WTC11 (cell line): ENCODE results near the gene DOP1B. TPM values are rescaled to one million over a fixed set of nuclear protein-coding genes. Genes with fewer than 3 reads are reported as not detected.

ENCODE experiments used
- ATAC-seq: fragments of 200-7000 bp; cut with Tn5 transposase; 2 replicates; pipeline ENCODE4 v1.10.0; 2021; ENCODE audit warnings: mild to moderate bottlenecking, moderate library complexity
- CTCF ChIA-PET: fragments of 300-600 bp; sonication (Branson Sonifier 250); formaldehyde crosslinking; loops from one replicate; lab custom pipeline; 2021; ENCODE audit warnings: antibody characterized with exemption; lab: Charles Lee
- POLR2A ChIA-PET: fragments of 350-600 bp; sonication (Branson Sonifier 250); formaldehyde crosslinking; loops from one replicate; lab custom pipeline; 2021; ENCODE audit warnings: antibody characterized with exemption; lab: Charles Lee
- DNase-seq: peaks from one replicate; pipeline ENCODE4 v3.0.0; 2021; ENCODE audit warnings: low spot score
- H3K27ac Mint-ChIP-seq: 2 replicates; pipeline ENCODE4 v1.8.0; 2021; ENCODE audit warnings: mixed read lengths
- H3K27me3 Mint-ChIP-seq: 2 replicates; pipeline ENCODE4 v1.8.0; 2021; ENCODE audit warnings: low read depth, mild to moderate bottlenecking, moderate library complexity, mixed read lengths
- H3K36me3 Mint-ChIP-seq: 2 replicates; pipeline ENCODE4 v1.8.0; 2021; ENCODE audit warnings: mixed read lengths
- H3K4me1 Mint-ChIP-seq: 2 replicates; pipeline ENCODE4 v1.8.0; 2022; ENCODE audit warnings: mixed read lengths
- H3K4me3 Mint-ChIP-seq: 2 replicates; pipeline ENCODE4 v1.8.0; 2021; ENCODE audit warnings: mild to moderate bottlenecking, moderate library complexity, mixed read lengths
- H3K9me3 Mint-ChIP-seq: 2 replicates; pipeline ENCODE4 v1.8.0; 2021; ENCODE audit warnings: mixed read lengths
- ARID4B ChIP-seq: sonication (generic); formaldehyde crosslinking; IDR thresholded peaks from 2 replicates; pipeline ENCODE4 v1.8.0; 2023; ENCODE audit warnings: missing genetic modification reagents, mild to moderate bottlenecking, borderline replicate concordance
- ATF3 ChIP-seq: sonication (generic); formaldehyde crosslinking; conservative IDR thresholded peaks from 2 replicates; pipeline ENCODE4 v1.8.1; 2022; ENCODE audit warnings: mild to moderate bottlenecking, missing genetic modification reagents
- CREB1 ChIP-seq: sonication (generic); formaldehyde crosslinking; IDR thresholded peaks from 2 replicates; pipeline ENCODE4 v1.8.0; 2023; ENCODE audit warnings: mild to moderate bottlenecking, missing genetic modification reagents
- E2F1 ChIP-seq: sonication (generic); formaldehyde crosslinking; IDR thresholded peaks from 2 replicates; pipeline ENCODE4 v1.8.0; 2022; ENCODE audit warnings: mild to moderate bottlenecking, missing genetic modification reagents
- FOXK1 ChIP-seq: sonication (generic); formaldehyde crosslinking; IDR thresholded peaks from 2 replicates; pipeline ENCODE4 v1.8.0; 2022; ENCODE audit warnings: mild to moderate bottlenecking, moderate library complexity, missing genetic modification reagents
- FOXP4 ChIP-seq: sonication (generic); formaldehyde crosslinking; IDR thresholded peaks from 2 replicates; pipeline ENCODE4 v1.8.0; 2022; ENCODE audit warnings: mild to moderate bottlenecking, missing genetic modification reagents
- NR2C2 ChIP-seq: sonication (generic); formaldehyde crosslinking; IDR thresholded peaks from 2 replicates; pipeline ENCODE4 v1.8.0; 2022; ENCODE audit warnings: mild to moderate bottlenecking, missing genetic modification reagents
- RORB ChIP-seq: fragments of 250-450 bp; sonication (Bioruptor Pico); IDR thresholded peaks from 2 replicates; pipeline ENCODE4 v1.9.0; 2021; ENCODE audit warnings: mild to moderate bottlenecking
- SOX15 ChIP-seq: fragments of 250-450 bp; sonication (Bioruptor Pico); IDR thresholded peaks from 2 replicates; pipeline ENCODE4 v1.9.0; 2021; ENCODE audit warnings: mild to moderate bottlenecking
- USF1 ChIP-seq: sonication (generic); formaldehyde crosslinking; IDR thresholded peaks from 2 replicates; pipeline ENCODE4 v1.8.0; 2022; ENCODE audit warnings: mild to moderate bottlenecking, missing genetic modification reagents
- ZNF317 ChIP-seq: sonication (generic); formaldehyde crosslinking; IDR thresholded peaks from 2 replicates; pipeline ENCODE4 v1.8.1; 2023; ENCODE audit warnings: low read depth, mild to moderate bottlenecking, moderate library complexity, missing genetic modification reagents, borderline replicate concordance
- ZNF671 ChIP-seq: fragments of 250-450 bp; sonication (Bioruptor Pico); IDR thresholded peaks from 2 replicates; pipeline ENCODE4 v1.8.0; 2021; ENCODE audit warnings: mild to moderate bottlenecking
- ZSCAN18 ChIP-seq: fragments of 250-450 bp; sonication (Bioruptor Pico); IDR thresholded peaks from 2 replicates; pipeline ENCODE4 v2.1.2; 2022; ENCODE audit warnings: mild to moderate bottlenecking, moderate library complexity
- total RNA-seq: library from RNA; stranded (reverse); gene quantifications from 3 replicates; pipeline ENCODE4 v1.2.3, GENCODE V29; 2021
- TF ChIP-seq, protein P1 (sequence below): fragments of 250-450 bp; sonication (Bioruptor Pico); IDR thresholded peaks from 2 replicates; pipeline ENCODE4 v1.9.0; 2021; ENCODE audit warnings: mild to moderate bottlenecking
- TF ChIP-seq, protein P2 (sequence below): sonication (generic); formaldehyde crosslinking; conservative IDR thresholded peaks from 2 replicates; pipeline ENCODE4 v1.8.1; 2023; ENCODE audit warnings: mild to moderate bottlenecking, low read depth, missing genetic modification reagents, moderate library complexity
- TF ChIP-seq, protein P3 (sequence below): fragments of 250-450 bp; sonication (Bioruptor Pico); IDR thresholded peaks from 2 replicates; pipeline ENCODE4 v1.9.0; 2021; ENCODE audit warnings: moderate library complexity, mild to moderate bottlenecking, inconsistent platforms, borderline replicate concordance

DOP1B gene
- total RNA-seq, 1 experiment from 2014 or later, result 11.4 TPM

GRCh38 chr21:36184545-36184944 lies 27.9 kb downstream of the DOP1B start:
- ChIA-PET POLR2A (no interaction called here), CTCF (interaction anchor here (1.9 kb wide), 1 partner anchor 25 kb away, joined by 10 read pairs; no protein-coding TSS in a partner anchor)
- no peak overlapping the region; the same call in 1 of the 2 replicates for H3K27ac Mint-ChIP-seq
- no peak; the same call in 1 of the 2 replicates for ATAC-seq
- H3K4me1 Mint-ChIP-seq, result peaks cover 5% of the 10 kb centered on the region
- no peak for DNase-seq
- H3K36me3 Mint-ChIP-seq, result no peaks in the 10 kb centered on the region
- no peaks in the 10 kb centered on the region for H3K27me3 Mint-ChIP-seq
- TF ChIP-seq ZNF317 (CRISPR knock-in tag) (no peak), ARID4B (CRISPR knock-in tag) (no peak), ZSCAN18 (CRISPR knock-in tag) (no peak), ATF3 (CRISPR knock-in tag) (no peak), ZNF671 (CRISPR knock-in tag) (no peak), E2F1 (CRISPR knock-in tag) (no peak), CREB1 (CRISPR knock-in tag) (no peak)
- TF ChIP-seq, protein P1, sequence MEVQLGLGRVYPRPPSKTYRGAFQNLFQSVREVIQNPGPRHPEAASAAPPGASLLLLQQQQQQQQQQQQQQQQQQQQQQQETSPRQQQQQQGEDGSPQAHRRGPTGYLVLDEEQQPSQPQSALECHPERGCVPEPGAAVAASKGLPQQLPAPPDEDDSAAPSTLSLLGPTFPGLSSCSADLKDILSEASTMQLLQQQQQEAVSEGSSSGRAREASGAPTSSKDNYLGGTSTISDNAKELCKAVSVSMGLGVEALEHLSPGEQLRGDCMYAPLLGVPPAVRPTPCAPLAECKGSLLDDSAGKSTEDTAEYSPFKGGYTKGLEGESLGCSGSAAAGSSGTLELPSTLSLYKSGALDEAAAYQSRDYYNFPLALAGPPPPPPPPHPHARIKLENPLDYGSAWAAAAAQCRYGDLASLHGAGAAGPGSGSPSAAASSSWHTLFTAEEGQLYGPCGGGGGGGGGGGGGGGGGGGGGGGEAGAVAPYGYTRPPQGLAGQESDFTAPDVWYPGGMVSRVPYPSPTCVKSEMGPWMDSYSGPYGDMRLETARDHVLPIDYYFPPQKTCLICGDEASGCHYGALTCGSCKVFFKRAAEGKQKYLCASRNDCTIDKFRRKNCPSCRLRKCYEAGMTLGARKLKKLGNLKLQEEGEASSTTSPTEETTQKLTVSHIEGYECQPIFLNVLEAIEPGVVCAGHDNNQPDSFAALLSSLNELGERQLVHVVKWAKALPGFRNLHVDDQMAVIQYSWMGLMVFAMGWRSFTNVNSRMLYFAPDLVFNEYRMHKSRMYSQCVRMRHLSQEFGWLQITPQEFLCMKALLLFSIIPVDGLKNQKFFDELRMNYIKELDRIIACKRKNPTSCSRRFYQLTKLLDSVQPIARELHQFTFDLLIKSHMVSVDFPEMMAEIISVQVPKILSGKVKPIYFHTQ (CRISPR knock-in tag), result no peak
- no peak overlapping the region for H3K4me3 Mint-ChIP-seq
- H3K9me3 Mint-ChIP-seq, result peaks cover 5% of the 10 kb centered on the region

DNA sequence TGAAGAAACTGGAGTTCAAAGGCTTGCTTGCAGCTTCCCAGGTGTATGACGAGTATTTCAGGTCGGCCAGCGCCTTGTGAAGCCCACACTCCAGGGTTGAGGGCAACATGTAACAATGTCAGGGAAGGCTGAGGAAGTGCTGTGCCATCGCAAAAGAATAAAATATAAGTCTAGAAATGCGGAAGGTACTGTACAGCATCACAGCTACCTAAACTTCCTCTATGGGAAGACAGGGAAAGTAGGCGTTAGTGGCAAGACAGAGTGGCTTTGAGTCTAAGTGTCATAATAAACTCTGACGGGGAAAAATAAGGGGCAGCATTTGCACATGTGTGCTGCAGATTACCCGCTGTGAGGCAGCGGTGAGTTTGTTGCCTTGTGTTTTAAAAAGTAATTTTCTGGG lies 28.9 kb downstream of the DOP1B start:
- Mint-ChIP-seq H3K4me3 (no peak overlapping the region), H3K36me3 (no peaks in the 10 kb centered on the region), H3K9me3 (peaks cover 5% of the 10 kb centered on the region), H3K27me3 (no peaks in the 10 kb centered on the region), H3K27ac (no peak overlapping the region), H3K4me1 (peaks cover 5% of the 10 kb centered on the region)
- ATAC-seq (no peak), DNase-seq (no peak)
- ChIA-PET CTCF (interaction anchor here (1.8 to 1.9 kb wide), 2 partner anchors 24 kb away, joined by 10 read pairs; no protein-coding TSS in a partner anchor), POLR2A (no interaction called here)
- no peak for TF ChIP-seq RORB (CRISPR knock-in tag)
- TF ChIP-seq, protein P2, sequence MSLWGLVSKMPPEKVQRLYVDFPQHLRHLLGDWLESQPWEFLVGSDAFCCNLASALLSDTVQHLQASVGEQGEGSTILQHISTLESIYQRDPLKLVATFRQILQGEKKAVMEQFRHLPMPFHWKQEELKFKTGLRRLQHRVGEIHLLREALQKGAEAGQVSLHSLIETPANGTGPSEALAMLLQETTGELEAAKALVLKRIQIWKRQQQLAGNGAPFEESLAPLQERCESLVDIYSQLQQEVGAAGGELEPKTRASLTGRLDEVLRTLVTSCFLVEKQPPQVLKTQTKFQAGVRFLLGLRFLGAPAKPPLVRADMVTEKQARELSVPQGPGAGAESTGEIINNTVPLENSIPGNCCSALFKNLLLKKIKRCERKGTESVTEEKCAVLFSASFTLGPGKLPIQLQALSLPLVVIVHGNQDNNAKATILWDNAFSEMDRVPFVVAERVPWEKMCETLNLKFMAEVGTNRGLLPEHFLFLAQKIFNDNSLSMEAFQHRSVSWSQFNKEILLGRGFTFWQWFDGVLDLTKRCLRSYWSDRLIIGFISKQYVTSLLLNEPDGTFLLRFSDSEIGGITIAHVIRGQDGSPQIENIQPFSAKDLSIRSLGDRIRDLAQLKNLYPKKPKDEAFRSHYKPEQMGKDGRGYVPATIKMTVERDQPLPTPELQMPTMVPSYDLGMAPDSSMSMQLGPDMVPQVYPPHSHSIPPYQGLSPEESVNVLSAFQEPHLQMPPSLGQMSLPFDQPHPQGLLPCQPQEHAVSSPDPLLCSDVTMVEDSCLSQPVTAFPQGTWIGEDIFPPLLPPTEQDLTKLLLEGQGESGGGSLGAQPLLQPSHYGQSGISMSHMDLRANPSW, result no peak
- no peak for TF ChIP-seq FOXK1 (CRISPR knock-in tag)
- TF ChIP-seq SOX15, result no peak
- no peak for TF ChIP-seq FOXP4 (CRISPR knock-in tag)
- TF ChIP-seq NR2C2, result no peak
- no peak for TF ChIP-seq USF1 (CRISPR knock-in tag)
- TF ChIP-seq, protein P3, sequence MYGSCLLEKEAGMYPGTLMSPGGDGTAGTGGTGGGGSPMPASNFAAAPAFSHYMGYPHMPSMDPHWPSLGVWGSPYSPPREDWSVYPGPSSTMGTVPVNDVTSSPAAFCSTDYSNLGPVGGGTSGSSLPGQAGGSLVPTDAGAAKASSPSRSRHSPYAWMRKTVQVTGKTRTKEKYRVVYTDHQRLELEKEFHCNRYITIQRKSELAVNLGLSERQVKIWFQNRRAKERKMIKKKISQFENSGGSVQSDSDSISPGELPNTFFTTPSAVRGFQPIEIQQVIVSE (CRISPR knock-in tag), result no peak
- TF ChIP-seq E2F1 (CRISPR knock-in tag), result no peak
